HepG2 (cell line): ENCODE measurements around the gene MYL6B. TPM values are rescaled to one million over a fixed set of nuclear protein-coding genes. Genes with fewer than 3 reads are reported as not detected.
A peak's percentile ranks its signal among the peaks of the same experiment; 100 is the strongest.

ENCODE experiments used
- ARNTL ChIP-seq: sonication (generic); formaldehyde crosslinking; IDR thresholded peaks from 2 replicates; pipeline ENCODE4 v1.4.0; 2020; ENCODE audit warnings: mild to moderate bottlenecking, missing genetic modification reagents
- CAMTA2 ChIP-seq: sonication (generic); formaldehyde crosslinking; IDR thresholded peaks from 2 replicates; pipeline ENCODE4 v1.4.0; 2020; ENCODE audit warnings: mild to moderate bottlenecking, missing genetic modification reagents, borderline replicate concordance
- CBFB ChIP-seq: sonication (generic); formaldehyde crosslinking; IDR thresholded peaks from 2 replicates; pipeline ENCODE4 v1.4.0; 2020; ENCODE audit warnings: missing genetic modification reagents
- CEBPG ChIP-seq: IDR thresholded peaks from 2 replicates; pipeline ENCODE4 v1.6.1; 2016
- DDIT3 ChIP-seq: sonication (generic); formaldehyde crosslinking; IDR thresholded peaks from 2 replicates; pipeline ENCODE4 v1.4.0; 2020; ENCODE audit warnings: mild to moderate bottlenecking, missing genetic modification reagents
- DZIP1 ChIP-seq: sonication (generic); formaldehyde crosslinking; IDR thresholded peaks from 2 replicates; pipeline ENCODE4 v1.5.0; 2020; ENCODE audit warnings: mild to moderate bottlenecking, missing genetic modification reagents
- E2F2 ChIP-seq: sonication (generic); formaldehyde crosslinking; IDR thresholded peaks from 2 replicates; pipeline ENCODE4 v1.4.0; 2020; ENCODE audit warnings: missing genetic modification reagents, borderline replicate concordance
- EZH2 ChIP-seq: conservative IDR thresholded peaks from 2 replicates; pipeline ENCODE4 v1.6.1; 2012; ENCODE audit warnings: mild to moderate bottlenecking, low read depth, low read length, moderate library complexity
- FOXO1 ChIP-seq: sonication (generic); formaldehyde crosslinking; IDR thresholded peaks from 2 replicates; pipeline ENCODE4 v1.4.0; 2020; ENCODE audit warnings: missing genetic modification reagents
- GATAD1 ChIP-seq: IDR thresholded peaks from 2 replicates; pipeline ENCODE4 v1.6.1; 2016; ENCODE audit warnings: missing genetic modification reagents, missing compliant biosample characterization
- HNRNPLL ChIP-seq: fragments of 200-400 bp; formaldehyde crosslinking; IDR thresholded peaks from 2 replicates; pipeline ENCODE4 v1.6.1; 2017; ENCODE audit warnings: mild to moderate bottlenecking, low read depth, low read length; ENCODE audit not compliant: poor library complexity, severe bottlenecking
- MATR3 ChIP-seq: sonication (generic); formaldehyde crosslinking; IDR thresholded peaks from 2 replicates; pipeline ENCODE4 v1.4.0; 2020; ENCODE audit warnings: missing genetic modification reagents
- MNT ChIP-seq: fragments of 450-650 bp; IDR thresholded peaks from 2 replicates; pipeline ENCODE4 v1.6.1; 2016
- NFKB2 ChIP-seq: sonication (generic); formaldehyde crosslinking; IDR thresholded peaks from 2 replicates; pipeline ENCODE4 v1.4.0; 2020; ENCODE audit warnings: missing genetic modification reagents, borderline replicate concordance
- RBFOX2 ChIP-seq: fragments of 200-400 bp; formaldehyde crosslinking; IDR thresholded peaks from 2 replicates; pipeline ENCODE4 v1.6.1; 2017; ENCODE audit warnings: low read depth, mild to moderate bottlenecking, low read length
- SNAPC2 ChIP-seq: sonication (generic); formaldehyde crosslinking; IDR thresholded peaks from 2 replicates; pipeline ENCODE4 v1.8.1; 2022; ENCODE audit warnings: mild to moderate bottlenecking, missing genetic modification reagents
- SUZ12 ChIP-seq: fragments of 150-350 bp; IDR thresholded peaks from 2 replicates; pipeline ENCODE4 v1.6.1; 2014; ENCODE audit warnings: low read depth, low read length
- THAP8 ChIP-seq: sonication (generic); formaldehyde crosslinking; IDR thresholded peaks from 2 replicates; pipeline ENCODE4 v1.5.1; 2020; ENCODE audit warnings: missing genetic modification reagents, mild to moderate bottlenecking, borderline replicate concordance
- WIZ ChIP-seq: sonication (generic); formaldehyde crosslinking; IDR thresholded peaks from 2 replicates; pipeline ENCODE4 v1.5.1; 2020; ENCODE audit warnings: mild to moderate bottlenecking, missing genetic modification reagents
- ZFY ChIP-seq: sonication (generic); formaldehyde crosslinking; IDR thresholded peaks from 2 replicates; pipeline ENCODE4 v1.4.0; 2020; ENCODE audit warnings: missing genetic modification reagents
- ZNF101 ChIP-seq: sonication (generic); formaldehyde crosslinking; IDR thresholded peaks from 2 replicates; pipeline ENCODE4 v1.4.0; 2020; ENCODE audit warnings: mild to moderate bottlenecking, low read depth, missing genetic modification reagents, borderline replicate concordance
- ZNF276 ChIP-seq: sonication (generic); formaldehyde crosslinking; IDR thresholded peaks from 2 replicates; pipeline ENCODE4 v1.4.0; 2020; ENCODE audit warnings: mild to moderate bottlenecking, low read depth, missing genetic modification reagents
- polyA plus RNA-seq, 8 experiments: library from polyadenylated mRNA; depleted of rRNA in 3 of 8; stranded (reverse) in 7 of 8; unstranded in 1 of 8; fragments of >200 nt; fragmentation: Illumina TruSeq in 4 of 8; extraction: Trizol in 4 of 8; gene quantifications; 2 replicates each; pipeline versions ENCODE4 v1.2.1 to v1.2.3, GENCODE V29; 2011 to 2016; ENCODE audit warnings: low read depth in 4 of 8, missing spikeins in 1 of 8, mixed read lengths in 1 of 8; ENCODE audit not compliant: insufficient read depth in 1 of 8
- total RNA-seq, 5 experiments: library from RNA; depleted of rRNA; stranded (reverse); fragments of >200 nt; fragmentation: Illumina TruSeq; extraction: Trizol; gene quantifications; 2 replicates each; pipeline ENCODE4 v1.2.3, GENCODE V29; 2016; ENCODE audit warnings: low read depth in 1 of 5

MYL6B gene
- total and polyA plus RNA-seq, 2 of the 13 experiments (the other 11 are each of a cell fraction or from before 2014, with no cell fraction given), result 75.7 to 88.7 TPM

- TF ChIP-seq E2F2 (CRISPR knock-in tag), result peak; percentile 87; the same call in 1 of the 2 replicates
- peak; percentile 78 for TF ChIP-seq HNRNPLL
- TF ChIP-seq GATAD1 (CRISPR knock-in tag), result peak; percentile 90
- TF ChIP-seq ZNF276, result peak; percentile 88
- peak; percentile 41; the same call in 1 of the 2 replicates for TF ChIP-seq CEBPG (CRISPR knock-in tag)
- no peak for TF ChIP-seq FOXO1 (CRISPR knock-in tag)
- TF ChIP-seq DDIT3 (CRISPR knock-in tag), result no peak
- no peak for TF ChIP-seq CAMTA2 (CRISPR knock-in tag)
- no peak for TF ChIP-seq THAP8 (CRISPR knock-in tag)
- TF ChIP-seq ZNF101, result no peak
- peak; percentile 75 for TF ChIP-seq ARNTL (CRISPR knock-in tag)
- 0 out of 2 replicates have a peak, but pooled peaks have one; percentile 79 for TF ChIP-seq SNAPC2 (CRISPR knock-in tag)
- no peak for TF ChIP-seq MATR3 (CRISPR knock-in tag)
- TF ChIP-seq DZIP1 (CRISPR knock-in tag), result peak; percentile 88; the same call in 1 of the 2 replicates
- peak; percentile 97 for TF ChIP-seq RBFOX2
- TF ChIP-seq NFKB2 (CRISPR knock-in tag), result peak; percentile 82; the same call in 1 of the 2 replicates
- TF ChIP-seq SUZ12, result peak; percentile 82
- TF ChIP-seq CBFB (CRISPR knock-in tag), result peak; percentile 70; the same call in 1 of the 2 replicates
- TF ChIP-seq WIZ (CRISPR knock-in tag), result no peak; the same call in 1 of the 2 replicates
- TF ChIP-seq ZFY (CRISPR knock-in tag), result peak; percentile 98
- TF ChIP-seq MNT, result peak; percentile 74
- no peak for TF ChIP-seq EZH2
These were observed 48.1 kb upstream of the MYL6B start, which contains the start of gene PA2G4 (continued) for GRCh38 chr12:56104109-56104814.
